ENCODE results near the gene ZNF808. TPM values are rescaled to one million over a fixed set of nuclear protein-coding genes. Genes with fewer than 3 reads are reported as not detected.
A peak's percentile ranks its signal among the peaks of the same experiment; 100 is the strongest.
"Not testable (repeated sequence)": the region's sequence is repeated elsewhere in the genome, so short reads cannot be mapped to it uniquely, and the experiment has no call there.

The ZNF808 gene
- total RNA-seq: 10 to 100 TPM in 1 of 4 donors, 1 to 10 TPM in 3; 3.4 to 12.9 (median 7.9) TPM

GRCh38 chr19:52527134-52527955 is at the start of gene ZNF808:
Gene ZNF808, plus strand, starts transcription at chr19:52527668. Its CDS starts 15,617 bp downstream, at chr19:52543285.
- Histone ChIP-seq H3K4me3 (peak within 1 kb of the TSS; percentile 73 to 94 (median 88)), H3K9me3 (no peaks in the 10 kb centered on the region), H3K27me3 (no peaks in the 10 kb centered on the region), H3K27ac (peak within 1 kb of the TSS; percentile 76 to 92 (median 90)), H3K36me3 (no peaks in the 10 kb centered on the region), H3K4me1 (peaks cover 8 to 11% of the 10 kb centered on the region in 2 donors)
- DNase-seq: peak; percentile 90 to 96
- peak; percentile 93 to 96 for ATAC-seq
- intact Hi-C loops (cut with DNase I; ENCODE audit: low total_unique reads) (loop anchor here (1.0 to 5.0 kb wide), 8 partner anchors 9 to 541 kb away; partner anchors contain the start of genes PPP2R1A, ZNF350, ZNF480 and ZNF528), in situ Hi-C loops (cut with MboI; ENCODE audit: low sequenced_read_pairs in 4 of 4) (loop anchor here in 2 of 4 donors (5.0 kb wide), 2 partner anchors 40 to 45 kb away; partner anchors contain the start of gene ZNF701 (in 1 of the 2))
- peak in 1 of 2 donors; percentile 44 for TF ChIP-seq POLR2A (IDR thresholded peaks at IDR 0.05)
- TF ChIP-seq CTCF (IDR thresholded peaks at IDR 0.05 in 4 of 5, conservative IDR thresholded peaks at IDR 0.05 in 1 of 5): peak; percentile 64 to 72 (median 68)

DNA sequence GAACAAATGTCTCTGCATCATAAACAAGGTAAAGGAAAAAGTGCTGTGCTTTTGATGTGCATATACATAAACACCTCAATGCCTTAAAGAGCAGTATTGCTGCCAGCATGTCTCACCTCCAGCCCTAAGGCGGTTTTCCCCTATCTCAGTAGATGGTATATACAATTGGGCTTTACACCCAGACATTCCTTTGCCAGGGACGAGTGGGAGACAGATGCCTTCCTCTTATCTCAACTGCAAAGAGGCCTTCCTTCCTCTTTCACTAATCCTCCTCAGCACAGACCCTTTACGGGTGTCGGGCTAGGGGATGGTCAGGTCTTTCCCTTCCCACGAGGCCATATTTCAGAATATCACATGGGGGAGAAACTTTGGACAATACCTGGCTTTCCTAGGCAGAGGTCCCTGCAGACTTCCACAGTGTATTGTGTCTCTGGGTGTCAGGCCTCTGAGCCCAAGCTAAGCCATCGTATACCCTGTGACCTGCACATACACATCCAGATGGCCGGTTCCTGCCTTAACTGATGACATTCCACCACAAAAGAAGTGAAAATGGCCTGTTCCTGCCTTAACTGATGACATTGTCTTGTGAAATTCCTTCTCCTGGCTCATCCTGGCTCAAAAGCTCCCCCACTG is 43.2 kb upstream of the ZNF808 start:
- peaks cover 3 to 22% (median 11%) of the 10 kb centered on the region in 3 donors for H3K9me3 ChIP-seq
- in situ Hi-C loops (cut with MboI; ENCODE audit: low sequenced_read_pairs in 4 of 4); H3K4me3 ChIP-seq; H3K36me3 ChIP-seq; H3K4me1 ChIP-seq; ATAC-seq; DNase-seq; H3K27ac ChIP-seq; H3K27me3 ChIP-seq; intact Hi-C loops (cut with DNase I; ENCODE audit: low total_unique reads): not testable (repeated sequence)

- intact Hi-C loops (cut with DNase I; ENCODE audit: low total_unique reads); H3K27me3 ChIP-seq; H3K4me1 ChIP-seq; H3K27ac ChIP-seq; in situ Hi-C loops (cut with MboI; ENCODE audit: low sequenced_read_pairs in 4 of 4); H3K4me3 ChIP-seq; H3K36me3 ChIP-seq; ATAC-seq; DNase-seq: not testable (repeated sequence)
- H3K9me3 ChIP-seq: peaks cover 3 to 22% (median 8%) of the 10 kb centered on the region in 3 donors
These were observed 42.4 kb upstream of the ZNF808 start for GRCh38 chr19:52485064-52485463.

- ATAC-seq; H3K36me3 ChIP-seq; H3K4me3 ChIP-seq; H3K27me3 ChIP-seq; H3K27ac ChIP-seq; DNase-seq; intact Hi-C loops (cut with DNase I; ENCODE audit: low total_unique reads); H3K4me1 ChIP-seq; in situ Hi-C loops (cut with MboI; ENCODE audit: low sequenced_read_pairs in 4 of 4): not testable (repeated sequence)
- peaks cover 3 to 19% (median 5%) of the 10 kb centered on the region in 3 donors for H3K9me3 ChIP-seq
These were observed 41.8 kb upstream of the ZNF808 start for GRCh38 chr19:52485561-52486240.

- Histone ChIP-seq H3K4me3 (no peak overlapping the region), H3K27me3 (peaks cover 0 to 4% (median 0%) of the 10 kb centered on the region in 3 donors), H3K36me3 (peaks cover 0 to 4% of the 10 kb centered on the region in 2 donors), H3K4me1 (no peaks in the 10 kb centered on the region), H3K9me3 (peaks cover 0 to 7% (median 0%) of the 10 kb centered on the region in 3 donors), H3K27ac (no peak overlapping the region)
- TF ChIP-seq CTCF (IDR thresholded peaks at IDR 0.05 in 4 of 5, conservative IDR thresholded peaks at IDR 0.05 in 1 of 5) (no peak), POLR2A (IDR thresholded peaks at IDR 0.05) (no peak)
- ATAC-seq: no peak
- intact Hi-C loops (cut with DNase I; ENCODE audit: low total_unique reads) (no loop called here), in situ Hi-C loops (cut with MboI; ENCODE audit: low sequenced_read_pairs in 4 of 4) (no loop called here)
- no peak for DNase-seq
These were observed 35.1 kb upstream of the ZNF808 start for GRCh38 chr19:52492201-52492993.
